ENCODE results near the gene ATXN7L2. TPM values are rescaled to one million over a fixed set of nuclear protein-coding genes. Genes with fewer than 3 reads are reported as not detected.

ATXN7L2 gene
- total and polyA plus RNA-seq, 4 donors = 0.61 to 1.7 (median 1.3) TPM

- TF ChIP-seq ZBTB33 (IDR thresholded peaks at IDR 0.05) (no peak), EGR1 (IDR thresholded peaks at IDR 0.05; ENCODE audit: low read depth in 2 of 2) (no peak), FOXA1 (IDR thresholded peaks at IDR 0.05) (no peak), JUND (IDR thresholded peaks at IDR 0.05) (no peak), RXRA (IDR thresholded peaks at IDR 0.05) (no peak), TAF1 (conservative IDR thresholded peaks at IDR 0.05) (no peak), GABPA (IDR thresholded peaks at IDR 0.05 in 1 of 2, conservative IDR thresholded peaks at IDR 0.05 in 1 of 2) (no peak)
These were observed 36.2 kb upstream of the ATXN7L2 start (continued) for GRCh38 chr1:109447524-109447923.

- no peaks in the 10 kb centered on the region for H3K36me3 ChIP-seq (ENCODE audit: control insufficient read depth in 4 of 4, insufficient read depth in 3 of 4, low read depth in 1 of 4, low read length in 3 of 4)
- 97% methylated on average over 1 of the region's 1 CpG for WGBS
- no peak for DNase-seq (ENCODE audit: low spot score)
- TF ChIP-seq TAF1 (conservative IDR thresholded peaks at IDR 0.05) = no peak
- no peak for TF ChIP-seq RAD21 (IDR thresholded peaks at IDR 0.05)
- no peak for TF ChIP-seq MAX (IDR thresholded peaks at IDR 0.05)
- no peak for TF ChIP-seq ZBTB33 (IDR thresholded peaks at IDR 0.05)
- TF ChIP-seq SP1 (IDR thresholded peaks at IDR 0.05) = no peak
- no peak for TF ChIP-seq HNF4A (conservative IDR thresholded peaks at IDR 0.05)
- TF ChIP-seq GABPA (IDR thresholded peaks at IDR 0.05 in 1 of 2, conservative IDR thresholded peaks at IDR 0.05 in 1 of 2) = no peak
- no peak for TF ChIP-seq JUND (IDR thresholded peaks at IDR 0.05)
- no peak for TF ChIP-seq REST (IDR thresholded peaks at IDR 0.05)
- TF ChIP-seq YY1 (IDR thresholded peaks at IDR 0.05) = no peak
- TF ChIP-seq HNF4G (IDR thresholded peaks at IDR 0.05) = no peak
- TF ChIP-seq ATF3 (IDR thresholded peaks at IDR 0.05) = no peak
- TF ChIP-seq RXRA (IDR thresholded peaks at IDR 0.05) = no peak
- TF ChIP-seq CTCF (IDR thresholded peaks at IDR 0.05; ENCODE audit: low read depth, low read length, missing input control) = no peak
- TF ChIP-seq FOXA2 (IDR thresholded peaks at IDR 0.05) = no peak
- H3K9me3 ChIP-seq (ENCODE audit: control insufficient read depth in 4 of 4, low read length in 3 of 4) = no peaks in the 10 kb centered on the region
- H3K9ac ChIP-seq (ENCODE audit: low read depth in 1 of 2, low read length in 2 of 2) = no peak overlapping the region
- H3K27ac ChIP-seq (ENCODE audit: low read depth in 1 of 2, low read length in 2 of 2) = no peak overlapping the region
- no peak overlapping the region for H3K4me3 ChIP-seq (ENCODE audit: low read depth in 1 of 3, low read length in 3 of 3)
- H3K27me3 ChIP-seq (ENCODE audit: control insufficient read depth in 4 of 4, insufficient read depth in 4 of 4, low read length in 3 of 4) = no peaks in the 10 kb centered on the region
- H3K4me1 ChIP-seq (ENCODE audit: control insufficient read depth in 4 of 4, insufficient read depth in 4 of 4, low read length in 3 of 4) = no peaks in the 10 kb centered on the region
These were observed 29.1 kb upstream of the ATXN7L2 start for GRCh38 chr1:109454497-109455133.

Measured in liver (tissue), 9 donors.